GM12878 (cell line): Measurements from ENCODE around the gene SEMA4D. TPM values are rescaled to one million over a fixed set of nuclear protein-coding genes. Genes with fewer than 3 reads are reported as not detected.

Source experiments
- ATAC-seq: fragments of 200-7000 bp; cut with Tn5 transposase; 3 replicates; pipeline ENCODE4 v1.9.1; 2020; ENCODE audit warnings: mild to moderate bottlenecking, moderate library complexity
- BruUV-seq: library from RNA; stranded (reverse); fragments of 400-500 nt; replicated peaks from 2 replicates; lab custom pipeline; 2021; lab: Mats Ljungman, UMichigan
- CTCF ChIA-PET: fragments of 300-600 bp; sonication (Branson Sonifier 250); formaldehyde crosslinking; extraction: SDS; loops from one replicate; lab custom pipeline; 2021; ENCODE audit warnings: inconsistent platforms; lab: Yijun Ruan, JAX
- POLR2A ChIA-PET: fragments of 350-600 bp; formaldehyde crosslinking; extraction: SDS; loops from one replicate; lab custom pipeline; 2021; ENCODE audit warnings: inconsistent platforms; lab: Charles Lee
- RAD21 ChIA-PET: fragments of 300-600 bp; sonication (Branson Sonifier 250); formaldehyde crosslinking; loops from one replicate; lab custom pipeline; 2023; ENCODE audit warnings: antibody characterized with exemption; ENCODE audit not compliant: unreplicated experiment; lab: Charles Lee
- SMC1A ChIA-PET: fragments of 300-600 bp; sonication (Branson Sonifier 250); formaldehyde crosslinking; loops from one replicate; lab custom pipeline; 2023; ENCODE audit not compliant: unreplicated experiment, uncharacterized antibody; lab: Charles Lee
- DNase-seq: peaks from one replicate; pipeline ENCODE4 v3.0.0-alpha.2; 2011; ENCODE audit warnings: low read depth, low spot score
- FAIRE-seq: peaks from 3 replicates; lab custom pipeline; 2011; peaks lifted over from hg19 to GRCh38; lab: Jason Lieb, UNC
- H2AFZ ChIP-seq: 2 replicates; pipeline ENCODE4 v1.6.0; 2011; ENCODE audit warnings: low read depth, low read length, control low read depth; ENCODE audit not compliant: control insufficient read depth
- H3K27ac ChIP-seq: 2 replicates; pipeline ENCODE4 v1.5.1; 2011; ENCODE audit warnings: control low read depth; ENCODE audit not compliant: control insufficient read depth, insufficient read depth
- H3K27me3 ChIP-seq, 2 experiments: replicated peaks in 1 of 2; 2 replicates each; pipeline versions ENCODE4 v1.6.0 to v1.6.1; 2011; ENCODE audit warnings: low read length in 1 of 2; ENCODE audit not compliant: control insufficient read depth in 2 of 2, insufficient read depth in 2 of 2
- H3K36me3 ChIP-seq, 2 experiments: 2 replicates each; pipeline ENCODE4 v1.5.1; 2011; ENCODE audit warnings: low read length in 1 of 2; ENCODE audit not compliant: control insufficient read depth in 2 of 2, insufficient read depth in 2 of 2
- H3K4me1 ChIP-seq: 2 replicates; pipeline ENCODE4 v1.6.1; 2011; ENCODE audit warnings: mild to moderate bottlenecking, low read length, moderate library complexity, mixed read lengths; ENCODE audit not compliant: control insufficient read depth, insufficient read depth
- H3K4me2 ChIP-seq: 2 replicates; pipeline ENCODE4 v1.6.0; 2011; ENCODE audit warnings: control low read depth; ENCODE audit not compliant: control insufficient read depth, insufficient read depth
- H3K4me3 ChIP-seq: fragments of 200-600 bp; sonication (generic); 2 replicates; pipeline ENCODE4 v1.5.1; 2016
- H3K79me2 ChIP-seq: 2 replicates; pipeline ENCODE4 v1.6.0; 2011; ENCODE audit warnings: low read length; ENCODE audit not compliant: control insufficient read depth, insufficient read depth
- H3K9ac ChIP-seq: 2 replicates; pipeline ENCODE4 v1.8.0; 2011; ENCODE audit warnings: low read length, control low read depth, mixed read lengths; ENCODE audit not compliant: control insufficient read depth, insufficient read depth
- H3K9me3 ChIP-seq: replicated peaks from 3 replicates; pipeline ENCODE4 v1.5.1; 2011; ENCODE audit warnings: mild to moderate bottlenecking, low read length; ENCODE audit not compliant: control insufficient read depth, insufficient read depth
- H4K20me1 ChIP-seq: 2 replicates; pipeline ENCODE4 v1.6.0; 2011; ENCODE audit not compliant: control insufficient read depth, insufficient read depth
- CREB1 ChIP-seq: IDR thresholded peaks from 2 replicates; pipeline ENCODE4 v1.6.1; 2012; ENCODE audit warnings: low read depth, mild to moderate bottlenecking, inconsistent platforms
- ETV6 ChIP-seq, 2 experiments: fragments of 450-650 bp in 1 of 2; IDR thresholded peaks in 1 of 2; conservative IDR thresholded peaks in 1 of 2; 2 replicates each; pipeline ENCODE4 v1.6.1; 2014; ENCODE audit warnings: antibody characterized with exemption in 1 of 2, borderline replicate concordance in 1 of 2, low read depth in 1 of 2, mild to moderate bottlenecking in 1 of 2, moderate library complexity in 1 of 2
- FOXM1 ChIP-seq: IDR thresholded peaks from 2 replicates; pipeline ENCODE4 v1.6.1; 2012; ENCODE audit warnings: low read depth, mild to moderate bottlenecking, inconsistent platforms, low read length, moderate library complexity
- HDAC2 ChIP-seq: fragments of 200-600 bp; sonication (generic); IDR thresholded peaks from 2 replicates; pipeline ENCODE4 v1.6.1; 2017
- NKRF ChIP-seq: fragments of 450-650 bp; conservative IDR thresholded peaks from 2 replicates; pipeline ENCODE4 v1.6.1; 2017; ENCODE audit warnings: mild to moderate bottlenecking, moderate library complexity
- NR2C2 ChIP-seq: IDR thresholded peaks from 2 replicates; pipeline ENCODE4 v1.6.1; 2011; ENCODE audit warnings: borderline replicate concordance, low read depth; ENCODE audit not compliant: control insufficient read depth, insufficient read length
- NR2F1 ChIP-seq: fragments of 450-650 bp; conservative IDR thresholded peaks from 2 replicates; pipeline ENCODE4 v1.6.1; 2017; ENCODE audit warnings: mild to moderate bottlenecking
- PML ChIP-seq: IDR thresholded peaks from 2 replicates; pipeline ENCODE4 v1.6.1; 2012; ENCODE audit warnings: low read length, inconsistent platforms
- RFX5 ChIP-seq: IDR thresholded peaks from 2 replicates; pipeline ENCODE4 v1.6.1; 2011; ENCODE audit warnings: low read depth, low read length, improper control_type of control experiment
- SMAD5 ChIP-seq: IDR thresholded peaks from 2 replicates; pipeline ENCODE4 v1.6.1; 2016; ENCODE audit warnings: antibody characterized with exemption, low read depth
- WGBS: methylation state at CpG from one replicate; pipeline ENCODE4 v1.1.6; 2016; ENCODE audit warnings: low lambda C conversion rate; ENCODE audit not compliant: insufficient replicate concordance, insufficient coverage; ENCODE audit errors: missing lambda C conversion rate; 5-methylcytosine and 5-hydroxymethylcytosine counted together
- in situ Hi-C: fragments of 300-500 bp; cut with MboI; formaldehyde crosslinking; loops from 9 replicates; pipeline ENCODE4 v1.14.3; 2018; ENCODE audit warnings: mixed read lengths
- intact Hi-C: fragments of 100-400 bp; cut with micrococcal nuclease; formaldehyde crosslinking; loops from one replicate; pipeline ENCODE4 v1.14.2; 2022; ENCODE audit not compliant: unreplicated experiment
- polyA plus RNA-seq, 11 experiments: library from polyadenylated mRNA; depleted of rRNA in 4 of 11; unstranded in 6 of 11; stranded (reverse) in 5 of 11; fragments of >200 nt; fragmentation: Nextera tagmentation in 4 of 11; fragmentation: Illumina TruSeq in 1 of 11; extraction: Ambion mirVana in 4 of 11; extraction: Trizol in 1 of 11; gene quantifications; 1 replicate in 1 of 11; 2 replicates in 10 of 11; pipeline versions ENCODE4 v1.2.1 to v1.2.3, GENCODE V29; 2011 to 2016; ENCODE audit warnings: inconsistent platforms in 2 of 11, missing spikeins in 2 of 11, low read depth in 1 of 11
- total RNA-seq, 4 experiments: library from RNA; depleted of rRNA in 3 of 4; stranded (reverse); fragments of >200 nt in 3 of 4; fragmentation: Illumina TruSeq in 1 of 4; extraction: Trizol in 1 of 4; gene quantifications; 2 replicates each; pipeline versions ENCODE4 v1.2.1 to v1.2.3, GENCODE V29; 2013 to 2021
- TF ChIP-seq, protein P1 (sequence below): IDR thresholded peaks from 2 replicates; pipeline ENCODE4 v1.6.1; 2012; ENCODE audit warnings: low read depth, low read length, improper control_type of control experiment
- TF ChIP-seq, protein P2 (sequence below): fragments of 450-650 bp; IDR thresholded peaks from 2 replicates; pipeline ENCODE4 v1.6.1; 2018; ENCODE audit warnings: borderline replicate concordance, mild to moderate bottlenecking; ENCODE audit not compliant: partially characterized antibody
- TF ChIP-seq, protein P3 (sequence below): fragments of 450-650 bp; IDR thresholded peaks from 2 replicates; pipeline ENCODE4 v1.6.1; 2017; ENCODE audit warnings: mild to moderate bottlenecking, low read depth, inconsistent platforms; ENCODE audit not compliant: poor library complexity, severe bottlenecking
- TF ChIP-seq, protein P4 (sequence below): fragments of 450-650 bp; formaldehyde crosslinking; IDR thresholded peaks from 2 replicates; pipeline ENCODE4 v1.4.0; 2022; ENCODE audit warnings: mild to moderate bottlenecking, moderate library complexity

The SEMA4D gene
- total and polyA plus RNA-seq, 10 of the 15 experiments (the other 5 are each of a cell fraction or from before 2014, with no cell fraction given), result 15.1 to 136 (median 39.6) TPM

DNA sequence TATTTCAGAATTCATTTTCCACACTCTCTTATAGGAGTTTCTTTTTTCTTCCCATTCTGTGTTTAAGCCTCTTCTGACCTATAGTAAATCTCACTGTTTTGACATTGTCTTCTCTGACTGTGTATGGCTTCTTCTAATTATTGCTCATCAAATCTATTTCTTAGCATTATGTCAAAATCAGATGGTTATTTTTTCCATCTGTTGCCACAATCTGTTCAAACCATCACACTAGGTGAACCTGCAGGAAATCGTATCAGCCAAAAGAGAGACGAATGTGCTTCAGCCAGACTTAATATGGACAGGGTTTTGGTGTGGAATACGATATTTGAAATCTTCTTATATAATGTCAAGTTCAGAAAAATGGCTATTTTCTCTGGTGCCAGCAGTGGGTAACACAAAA is 15.9 kb upstream of the SEMA4D start:
- no peaks in the 10 kb centered on the region for H3K9me3 ChIP-seq
- no peaks in the 10 kb centered on the region for H3K36me3 ChIP-seq
- H3K9ac ChIP-seq, result no peak overlapping the region
- H3K4me2 ChIP-seq, result no peak overlapping the region
- no peak for ATAC-seq
- in situ Hi-C loops (no loop called here), intact Hi-C loops (no loop called here)
- WGBS, result 79% methylated on average over 3 of the region's 3 CpGs
- H3K27me3 ChIP-seq, result no peaks in the 10 kb centered on the region
- H4K20me1 ChIP-seq, result no peaks in the 10 kb centered on the region
- SMC1A ChIA-PET, result interaction anchor here (1.4 to 1.5 kb wide), 2 partner anchors 11 to 85 kb away, joined by 3 to 6 read pairs; no protein-coding TSS in a partner anchor
- CTCF ChIA-PET, result interaction anchor here (1.0 to 1.1 kb wide), 2 partner anchors 16 to 35 kb away, joined by 3 to 4 read pairs; no protein-coding TSS in a partner anchor
- no peak overlapping the region for H3K4me3 ChIP-seq
- POLR2A ChIA-PET, result interaction anchor here (0.8 kb wide), 1 partner anchor 15 kb away, joined by 3 read pairs; no protein-coding TSS in a partner anchor
- no peak overlapping the region for H3K27ac ChIP-seq
- DNase-seq, result no peak
- RAD21 ChIA-PET, result no interaction called here
- no TSS peak for BruUV-seq
- no peak for FAIRE-seq
- no peaks in the 10 kb centered on the region for H3K79me2 ChIP-seq
- H2AFZ ChIP-seq, result no peak overlapping the region
- peaks cover 7% of the 10 kb centered on the region for H3K4me1 ChIP-seq
- TF ChIP-seq RFX5, result no peak
- TF ChIP-seq FOXM1, result no peak
- TF ChIP-seq, protein P1, sequence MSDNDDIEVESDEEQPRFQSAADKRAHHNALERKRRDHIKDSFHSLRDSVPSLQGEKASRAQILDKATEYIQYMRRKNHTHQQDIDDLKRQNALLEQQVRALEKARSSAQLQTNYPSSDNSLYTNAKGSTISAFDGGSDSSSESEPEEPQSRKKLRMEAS, result no peak
- TF ChIP-seq HDAC2, result no peak
- no peak for TF ChIP-seq ETV6 (conservative IDR thresholded peaks at IDR 0.05 in 1 of 2, IDR thresholded peaks at IDR 0.05 in 1 of 2; ENCODE audit: borderline replicate concordance in 1 of 2, low read depth in 1 of 2)
- no peak for TF ChIP-seq NR2F1
- TF ChIP-seq, protein P2, sequence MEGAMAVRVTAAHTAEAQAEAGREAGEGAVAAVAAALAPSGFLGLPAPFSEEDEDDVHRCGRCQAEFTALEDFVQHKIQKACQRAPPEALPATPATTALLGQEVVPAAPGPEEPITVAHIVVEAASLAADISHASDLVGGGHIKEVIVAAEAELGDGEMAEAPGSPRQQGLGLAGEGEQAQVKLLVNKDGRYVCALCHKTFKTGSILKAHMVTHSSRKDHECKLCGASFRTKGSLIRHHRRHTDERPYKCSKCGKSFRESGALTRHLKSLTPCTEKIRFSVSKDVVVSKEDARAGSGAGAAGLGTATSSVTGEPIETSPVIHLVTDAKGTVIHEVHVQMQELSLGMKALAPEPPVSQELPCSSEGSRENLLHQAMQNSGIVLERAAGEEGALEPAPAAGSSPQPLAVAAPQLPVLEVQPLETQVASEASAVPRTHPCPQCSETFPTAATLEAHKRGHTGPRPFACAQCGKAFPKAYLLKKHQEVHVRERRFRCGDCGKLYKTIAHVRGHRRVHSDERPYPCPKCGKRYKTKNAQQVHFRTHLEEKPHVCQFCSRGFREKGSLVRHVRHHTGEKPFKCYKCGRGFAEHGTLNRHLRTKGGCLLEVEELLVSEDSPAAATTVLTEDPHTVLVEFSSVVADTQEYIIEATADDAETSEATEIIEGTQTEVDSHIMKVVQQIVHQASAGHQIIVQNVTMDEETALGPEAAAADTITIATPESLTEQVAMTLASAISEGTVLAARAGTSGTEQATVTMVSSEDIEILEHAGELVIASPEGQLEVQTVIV, result no peak
- TF ChIP-seq CREB1, result no peak
- no peak for TF ChIP-seq NKRF
- TF ChIP-seq SMAD5, result no peak
- TF ChIP-seq, protein P3, sequence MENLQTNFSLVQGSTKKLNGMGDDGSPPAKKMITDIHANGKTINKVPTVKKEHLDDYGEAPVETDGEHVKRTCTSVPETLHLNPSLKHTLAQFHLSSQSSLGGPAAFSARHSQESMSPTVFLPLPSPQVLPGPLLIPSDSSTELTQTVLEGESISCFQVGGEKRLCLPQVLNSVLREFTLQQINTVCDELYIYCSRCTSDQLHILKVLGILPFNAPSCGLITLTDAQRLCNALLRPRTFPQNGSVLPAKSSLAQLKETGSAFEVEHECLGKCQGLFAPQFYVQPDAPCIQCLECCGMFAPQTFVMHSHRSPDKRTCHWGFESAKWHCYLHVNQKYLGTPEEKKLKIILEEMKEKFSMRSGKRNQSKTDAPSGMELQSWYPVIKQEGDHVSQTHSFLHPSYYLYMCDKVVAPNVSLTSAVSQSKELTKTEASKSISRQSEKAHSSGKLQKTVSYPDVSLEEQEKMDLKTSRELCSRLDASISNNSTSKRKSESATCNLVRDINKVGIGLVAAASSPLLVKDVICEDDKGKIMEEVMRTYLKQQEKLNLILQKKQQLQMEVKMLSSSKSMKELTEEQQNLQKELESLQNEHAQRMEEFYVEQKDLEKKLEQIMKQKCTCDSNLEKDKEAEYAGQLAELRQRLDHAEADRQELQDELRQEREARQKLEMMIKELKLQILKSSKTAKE, result no peak
- no peak for TF ChIP-seq PML
- TF ChIP-seq, protein P4, sequence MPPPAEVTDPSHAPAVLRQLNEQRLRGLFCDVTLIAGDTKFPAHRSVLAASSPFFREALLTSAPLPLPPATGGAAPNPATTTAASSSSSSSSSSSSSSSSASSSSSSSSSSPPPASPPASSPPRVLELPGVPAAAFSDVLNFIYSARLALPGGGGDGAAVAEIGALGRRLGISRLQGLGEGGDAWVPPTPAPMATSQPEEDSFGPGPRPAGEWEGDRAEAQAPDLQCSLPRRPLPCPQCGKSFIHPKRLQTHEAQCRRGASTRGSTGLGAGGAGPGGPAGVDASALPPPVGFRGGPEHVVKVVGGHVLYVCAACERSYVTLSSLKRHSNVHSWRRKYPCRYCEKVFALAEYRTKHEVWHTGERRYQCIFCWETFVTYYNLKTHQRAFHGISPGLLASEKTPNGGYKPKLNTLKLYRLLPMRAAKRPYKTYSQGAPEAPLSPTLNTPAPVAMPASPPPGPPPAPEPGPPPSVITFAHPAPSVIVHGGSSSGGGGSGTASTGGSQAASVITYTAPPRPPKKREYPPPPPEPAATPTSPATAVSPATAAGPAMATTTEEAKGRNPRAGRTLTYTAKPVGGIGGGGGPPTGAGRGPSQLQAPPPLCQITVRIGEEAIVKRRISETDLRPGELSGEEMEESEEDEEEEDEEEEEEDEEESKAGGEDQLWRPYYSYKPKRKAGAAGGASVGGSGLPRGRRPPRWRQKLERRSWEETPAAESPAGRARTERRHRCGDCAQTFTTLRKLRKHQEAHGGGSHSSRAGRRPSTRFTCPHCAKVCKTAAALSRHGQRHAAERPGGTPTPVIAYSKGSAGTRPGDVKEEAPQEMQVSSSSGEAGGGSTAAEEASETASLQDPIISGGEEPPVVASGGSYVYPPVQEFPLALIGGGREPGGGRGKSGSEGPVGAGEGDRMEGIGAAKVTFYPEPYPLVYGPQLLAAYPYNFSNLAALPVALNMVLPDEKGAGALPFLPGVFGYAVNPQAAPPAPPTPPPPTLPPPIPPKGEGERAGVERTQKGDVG (CRISPR knock-in tag), result no peak
- no peak for TF ChIP-seq NR2C2
